DOHH2 (cell line): ENCODE results near the gene NOS1.

Source experiments
- EZH2phosphoT487 ChIP-seq: fragments of 200-600 bp; sonication (generic); IDR thresholded peaks from 2 replicates; pipeline ENCODE4 v1.6.1; 2017; ENCODE audit warnings: borderline replicate concordance, mild to moderate bottlenecking, antibody characterized with exemption, low read length, moderate library complexity, mixed read lengths
- TF ChIP-seq, protein P1 (sequence below): fragments of 200-600 bp; sonication (generic); IDR thresholded peaks from one replicate; pipeline ENCODE4 v1.5.1; 2014; ENCODE audit warnings: antibody characterized with exemption, mild to moderate bottlenecking, low read depth, low read length; ENCODE audit not compliant: poor library complexity, severe bottlenecking

DNA sequence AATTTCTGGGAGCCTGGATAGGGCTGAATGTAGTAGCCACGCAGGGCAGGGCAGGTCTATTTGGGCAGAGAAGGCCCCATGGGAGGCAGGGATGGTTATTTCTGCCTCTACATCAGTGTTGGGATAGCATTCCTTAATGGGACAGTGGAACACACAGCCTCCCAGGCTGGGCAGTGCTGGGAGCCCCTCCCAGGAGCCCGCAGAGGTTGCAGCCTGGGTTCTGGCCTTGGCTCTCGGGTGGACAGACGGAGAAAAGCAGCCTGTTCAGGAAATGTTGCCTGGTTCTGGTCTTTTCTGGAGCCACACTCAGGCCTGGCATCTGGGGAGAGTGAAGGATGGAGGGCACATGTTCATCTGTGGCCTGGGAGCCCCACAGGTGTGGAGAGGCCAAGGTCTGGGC lies 479 bp upstream of the NOS1 start:
- TF ChIP-seq, protein P1, sequence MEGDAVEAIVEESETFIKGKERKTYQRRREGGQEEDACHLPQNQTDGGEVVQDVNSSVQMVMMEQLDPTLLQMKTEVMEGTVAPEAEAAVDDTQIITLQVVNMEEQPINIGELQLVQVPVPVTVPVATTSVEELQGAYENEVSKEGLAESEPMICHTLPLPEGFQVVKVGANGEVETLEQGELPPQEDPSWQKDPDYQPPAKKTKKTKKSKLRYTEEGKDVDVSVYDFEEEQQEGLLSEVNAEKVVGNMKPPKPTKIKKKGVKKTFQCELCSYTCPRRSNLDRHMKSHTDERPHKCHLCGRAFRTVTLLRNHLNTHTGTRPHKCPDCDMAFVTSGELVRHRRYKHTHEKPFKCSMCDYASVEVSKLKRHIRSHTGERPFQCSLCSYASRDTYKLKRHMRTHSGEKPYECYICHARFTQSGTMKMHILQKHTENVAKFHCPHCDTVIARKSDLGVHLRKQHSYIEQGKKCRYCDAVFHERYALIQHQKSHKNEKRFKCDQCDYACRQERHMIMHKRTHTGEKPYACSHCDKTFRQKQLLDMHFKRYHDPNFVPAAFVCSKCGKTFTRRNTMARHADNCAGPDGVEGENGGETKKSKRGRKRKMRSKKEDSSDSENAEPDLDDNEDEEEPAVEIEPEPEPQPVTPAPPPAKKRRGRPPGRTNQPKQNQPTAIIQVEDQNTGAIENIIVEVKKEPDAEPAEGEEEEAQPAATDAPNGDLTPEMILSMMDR = no peak
- TF ChIP-seq EZH2phosphoT487 = no peak
